Omental fat pad (tissue), 4 donors: ENCODE data around the gene CTBP1. TPM values are rescaled to one million over a fixed set of nuclear protein-coding genes. Genes with fewer than 3 reads are reported as not detected.

ENCODE experiments used
- ATAC-seq: fragments of 150-250 bp; one replicate; pipeline ENCODE4 v1.9.1; 2016; ENCODE audit warnings: mild to moderate bottlenecking, moderate library complexity; ENCODE audit not compliant: low FRiP score
- DNase-seq: peaks from one replicate; pipeline ENCODE4 v3.0.0-alpha.2; 2019; ENCODE audit warnings: low spot score
- CTCF ChIP-seq, 3 donors: fragments of 450-650 bp; IDR thresholded peaks; one replicate each; pipeline ENCODE4 v1.5.1; 2016 to 2017; ENCODE audit warnings: antibody characterized with exemption in 3 of 3, mild to moderate bottlenecking in 3 of 3, moderate library complexity in 2 of 3
- total RNA-seq, 4 donors: library from RNA; depleted of rRNA; stranded (reverse); fragments of >200 nt; gene quantifications; one replicate each; pipeline ENCODE4 v1.1.0, GENCODE V29; 2016

Gene CTBP1
- total RNA-seq, 4 donors from 2014 or later, result 102 to 137 (median 132) TPM

GRCh38 chr4:1250527-1250812 is 1.5 kb upstream of the CTBP1 start:
- no peak for TF ChIP-seq CTCF (IDR thresholded peaks at IDR 0.05)
- ATAC-seq (no peak), DNase-seq (no peak)

- DNase-seq (no peak), ATAC-seq (peak; percentile 38)
- TF ChIP-seq CTCF (IDR thresholded peaks at IDR 0.05), result no peak
Measured at GRCh38 chr4:1249731-1250526, 999 bp upstream of the CTBP1 start.

- DNase-seq, result no peak
- TF ChIP-seq CTCF (IDR thresholded peaks at IDR 0.05), result no peak
- peak; percentile 82 for ATAC-seq
Measured at GRCh38 chr4:1249148-1249730, 309 bp upstream of the CTBP1 start.

GRCh38 chr4:1247864-1248244 is 1.1 kb downstream of the CTBP1 start:
- no peak for ATAC-seq
- no peak for DNase-seq

GRCh38 chr4:1246901-1247863 is 1.7 kb downstream of the CTBP1 start:
- ATAC-seq (no peak), DNase-seq (no peak)
- no peak for TF ChIP-seq CTCF (IDR thresholded peaks at IDR 0.05)

More at GRCh38 chr4:1247864-1248244, 1.1 kb downstream of the CTBP1 start:
- TF ChIP-seq CTCF (IDR thresholded peaks at IDR 0.05), result no peak

GRCh38 chr4:1246111-1246881 is 2.6 kb downstream of the CTBP1 start:
- DNase-seq (no peak), ATAC-seq (no peak)
- TF ChIP-seq CTCF (IDR thresholded peaks at IDR 0.05), result no peak
